ENCODE data around the gene SMYD5. TPM values are rescaled to one million over a fixed set of nuclear protein-coding genes. Genes with fewer than 3 reads are reported as not detected.
A peak's percentile ranks its signal among the peaks of the same experiment; 100 is the strongest.

Gene SMYD5
- total RNA-seq, 4 donors from 2014 or later: 5.1 to 46.2 (median 15.6) TPM

DNA sequence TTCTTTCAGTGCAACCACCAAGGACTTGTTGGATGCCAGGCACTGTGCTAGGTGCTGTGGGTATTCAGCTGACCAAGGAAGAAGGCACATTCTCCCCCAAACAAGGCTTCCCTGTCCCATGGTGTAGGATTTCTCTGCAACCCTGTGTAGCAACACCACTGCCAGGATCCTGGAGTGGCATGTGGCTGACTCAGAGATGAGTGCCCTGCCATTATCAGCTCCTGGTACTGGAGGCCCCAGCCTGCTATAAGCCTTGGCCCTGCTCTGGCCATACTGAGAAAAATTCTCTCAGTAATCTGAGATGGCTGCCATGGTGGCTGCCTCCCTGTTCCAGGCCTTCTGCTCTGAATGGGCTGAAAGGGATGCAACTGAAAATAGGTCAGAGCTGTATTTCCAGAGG, 4.3 kb downstream of the SMYD5 start:
- Histone ChIP-seq H3K4me1 (peaks cover 0 to 17% (median 5%) of the 10 kb centered on the region in 4 donors), H3K36me3 (peaks cover 0 to 18% (median 0%) of the 10 kb centered on the region in 3 donors), H3K27ac (no peak overlapping the region), H3K4me3 (no peak overlapping the region), H3K9me3 (no peaks in the 10 kb centered on the region), H3K27me3 (no peaks in the 10 kb centered on the region)
- TF ChIP-seq, protein P1, sequence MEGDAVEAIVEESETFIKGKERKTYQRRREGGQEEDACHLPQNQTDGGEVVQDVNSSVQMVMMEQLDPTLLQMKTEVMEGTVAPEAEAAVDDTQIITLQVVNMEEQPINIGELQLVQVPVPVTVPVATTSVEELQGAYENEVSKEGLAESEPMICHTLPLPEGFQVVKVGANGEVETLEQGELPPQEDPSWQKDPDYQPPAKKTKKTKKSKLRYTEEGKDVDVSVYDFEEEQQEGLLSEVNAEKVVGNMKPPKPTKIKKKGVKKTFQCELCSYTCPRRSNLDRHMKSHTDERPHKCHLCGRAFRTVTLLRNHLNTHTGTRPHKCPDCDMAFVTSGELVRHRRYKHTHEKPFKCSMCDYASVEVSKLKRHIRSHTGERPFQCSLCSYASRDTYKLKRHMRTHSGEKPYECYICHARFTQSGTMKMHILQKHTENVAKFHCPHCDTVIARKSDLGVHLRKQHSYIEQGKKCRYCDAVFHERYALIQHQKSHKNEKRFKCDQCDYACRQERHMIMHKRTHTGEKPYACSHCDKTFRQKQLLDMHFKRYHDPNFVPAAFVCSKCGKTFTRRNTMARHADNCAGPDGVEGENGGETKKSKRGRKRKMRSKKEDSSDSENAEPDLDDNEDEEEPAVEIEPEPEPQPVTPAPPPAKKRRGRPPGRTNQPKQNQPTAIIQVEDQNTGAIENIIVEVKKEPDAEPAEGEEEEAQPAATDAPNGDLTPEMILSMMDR (IDR thresholded peaks at IDR 0.05): no peak
- TF ChIP-seq POLR2A (IDR thresholded peaks at IDR 0.05): no peak
- DNase-seq: no peak

DNA sequence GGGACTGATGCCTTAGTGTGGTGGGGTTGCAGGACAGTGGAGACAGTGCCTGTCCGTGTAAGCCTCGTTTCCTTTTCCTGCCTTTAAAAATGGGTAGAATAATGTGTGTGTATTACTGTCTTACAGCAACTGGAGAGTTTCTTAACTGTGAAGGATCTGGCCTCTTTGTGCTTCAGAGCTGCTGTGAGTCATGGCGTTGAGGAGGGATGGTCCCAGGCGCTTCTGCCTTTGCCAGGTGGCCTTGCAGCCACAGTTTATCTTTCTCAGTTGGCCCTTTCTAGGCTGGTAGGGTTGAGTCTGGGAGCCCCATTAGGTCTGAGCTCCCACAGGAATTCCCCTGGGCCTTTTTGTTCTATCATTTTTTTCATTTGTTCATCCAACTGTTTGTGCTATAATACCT, 9.8 kb downstream of the SMYD5 start:
- no peak overlapping the region for H3K27ac ChIP-seq
- peaks cover 0 to 66% (median 0%) of the 10 kb centered on the region in 3 donors for H3K36me3 ChIP-seq
- no peaks in the 10 kb centered on the region for H3K9me3 ChIP-seq
- DNase-seq: no peak
- H3K4me1 ChIP-seq: no peaks in the 10 kb centered on the region
- no peak overlapping the region for H3K4me3 ChIP-seq
- H3K27me3 ChIP-seq: no peaks in the 10 kb centered on the region
- no peak for TF ChIP-seq POLR2A (IDR thresholded peaks at IDR 0.05)
- TF ChIP-seq, protein P1 (IDR thresholded peaks at IDR 0.05): no peak

DNA sequence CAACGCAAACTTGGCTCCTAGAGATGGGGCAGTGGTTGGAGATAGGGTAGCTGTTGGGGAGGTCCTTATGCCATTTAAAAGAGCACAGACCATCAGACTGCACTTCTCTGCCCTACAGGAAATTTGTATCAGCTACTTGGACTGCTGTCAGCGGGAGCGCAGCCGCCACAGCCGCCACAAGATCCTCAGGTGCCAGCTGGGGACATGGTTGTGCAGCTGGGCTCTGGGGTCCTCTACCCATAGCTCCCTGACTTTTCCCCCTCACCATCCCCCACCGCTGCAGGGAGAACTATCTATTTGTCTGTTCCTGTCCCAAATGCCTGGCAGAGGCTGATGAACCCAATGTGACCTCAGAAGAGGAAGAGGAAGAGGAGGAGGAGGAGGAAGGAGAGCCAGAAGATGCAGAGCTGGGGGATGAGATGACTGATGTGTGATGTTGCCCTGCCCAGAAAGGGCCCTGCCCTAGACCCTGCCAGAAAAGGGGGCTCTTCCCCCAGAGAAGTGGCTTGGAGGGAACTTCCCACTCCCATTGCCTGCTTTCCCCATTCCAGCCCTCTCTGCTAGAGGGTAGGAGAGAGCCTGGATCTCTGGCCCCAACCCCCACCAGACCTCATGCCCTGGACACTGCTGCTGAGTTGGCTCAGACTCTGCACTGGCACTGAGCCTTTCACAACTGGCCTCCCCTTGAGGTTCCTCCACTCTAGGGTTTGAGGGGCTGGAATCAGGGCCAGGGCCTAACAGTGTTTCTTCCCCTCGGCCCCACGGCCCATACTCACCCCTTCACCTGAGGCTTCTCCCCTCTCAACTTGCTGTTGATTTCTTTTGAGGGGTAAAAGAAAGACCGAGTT, 11.7 kb downstream of the SMYD5 start:
- H3K4me1 ChIP-seq: no peaks in the 10 kb centered on the region
- no peak overlapping the region for H3K4me3 ChIP-seq
- TF ChIP-seq, protein P1 (IDR thresholded peaks at IDR 0.05): no peak
- TF ChIP-seq POLR2A (IDR thresholded peaks at IDR 0.05): no peak
- peaks cover 0 to 72% (median 0%) of the 10 kb centered on the region in 3 donors for H3K36me3 ChIP-seq
- H3K9me3 ChIP-seq: no peaks in the 10 kb centered on the region
- DNase-seq: no peak
- H3K27ac ChIP-seq: no peak overlapping the region
- no peaks in the 10 kb centered on the region for H3K27me3 ChIP-seq

DNA sequence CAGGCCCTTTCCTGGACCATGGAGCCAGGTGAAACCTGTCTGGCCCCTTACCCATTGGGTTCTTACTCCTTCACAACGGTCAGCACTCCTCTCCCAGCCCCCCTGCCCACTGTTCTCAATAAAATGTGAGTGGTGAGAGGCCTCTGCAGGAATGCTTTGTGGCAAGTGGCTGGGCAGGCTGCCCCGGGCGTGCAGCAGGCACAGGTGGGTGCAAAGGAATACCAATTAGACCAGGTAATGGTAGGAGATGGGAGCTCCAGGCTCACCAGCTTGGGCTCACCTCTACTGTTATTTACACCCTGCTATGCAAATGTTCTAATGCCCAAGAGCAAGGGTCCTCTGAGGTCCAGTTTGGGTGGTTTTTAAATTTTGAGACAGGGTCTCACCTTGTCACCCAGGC, 13.0 kb downstream of the SMYD5 start:
- Histone ChIP-seq H3K9me3 (no peaks in the 10 kb centered on the region), H3K36me3 (peaks cover 0 to 65% (median 0%) of the 10 kb centered on the region in 3 donors), H3K27me3 (no peaks in the 10 kb centered on the region), H3K27ac (no peak overlapping the region), H3K4me1 (peaks cover 0 to under 1% (median 0%) of the 10 kb centered on the region in 4 donors), H3K4me3 (no peak overlapping the region)
- no peak for TF ChIP-seq POLR2A (IDR thresholded peaks at IDR 0.05)
- TF ChIP-seq, protein P1 (IDR thresholded peaks at IDR 0.05): no peak
- no peak for DNase-seq

DNA sequence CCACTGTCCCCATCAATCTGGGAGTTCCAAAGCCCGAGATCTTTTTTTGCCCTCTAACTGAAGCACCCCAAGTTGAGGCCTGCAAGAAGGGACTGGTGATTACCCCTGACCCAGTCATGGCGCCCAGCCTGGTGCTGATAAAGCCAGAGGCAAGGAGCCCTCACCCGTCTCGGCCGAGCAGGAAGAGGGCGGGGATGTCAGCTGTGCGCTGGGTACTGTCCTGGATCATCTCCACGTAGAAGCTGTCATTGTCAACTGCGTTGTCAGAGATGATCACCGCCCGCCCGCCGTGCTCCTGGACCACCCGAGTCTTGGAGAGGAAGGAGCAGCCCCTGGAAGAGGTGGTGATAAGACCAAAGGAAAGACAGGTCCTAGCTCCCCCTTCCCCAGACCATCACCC, 14.6 kb downstream of the SMYD5 start:
- Histone ChIP-seq H3K36me3 (peaks cover 0 to 54% (median 0%) of the 10 kb centered on the region in 3 donors), H3K4me1 (peaks cover 0 to 6% (median 2%) of the 10 kb centered on the region in 4 donors), H3K27me3 (no peaks in the 10 kb centered on the region), H3K9me3 (no peaks in the 10 kb centered on the region), H3K4me3 (no peak overlapping the region), H3K27ac (no peak overlapping the region)
- DNase-seq: no peak
- no peak for TF ChIP-seq POLR2A (IDR thresholded peaks at IDR 0.05)

DNA sequence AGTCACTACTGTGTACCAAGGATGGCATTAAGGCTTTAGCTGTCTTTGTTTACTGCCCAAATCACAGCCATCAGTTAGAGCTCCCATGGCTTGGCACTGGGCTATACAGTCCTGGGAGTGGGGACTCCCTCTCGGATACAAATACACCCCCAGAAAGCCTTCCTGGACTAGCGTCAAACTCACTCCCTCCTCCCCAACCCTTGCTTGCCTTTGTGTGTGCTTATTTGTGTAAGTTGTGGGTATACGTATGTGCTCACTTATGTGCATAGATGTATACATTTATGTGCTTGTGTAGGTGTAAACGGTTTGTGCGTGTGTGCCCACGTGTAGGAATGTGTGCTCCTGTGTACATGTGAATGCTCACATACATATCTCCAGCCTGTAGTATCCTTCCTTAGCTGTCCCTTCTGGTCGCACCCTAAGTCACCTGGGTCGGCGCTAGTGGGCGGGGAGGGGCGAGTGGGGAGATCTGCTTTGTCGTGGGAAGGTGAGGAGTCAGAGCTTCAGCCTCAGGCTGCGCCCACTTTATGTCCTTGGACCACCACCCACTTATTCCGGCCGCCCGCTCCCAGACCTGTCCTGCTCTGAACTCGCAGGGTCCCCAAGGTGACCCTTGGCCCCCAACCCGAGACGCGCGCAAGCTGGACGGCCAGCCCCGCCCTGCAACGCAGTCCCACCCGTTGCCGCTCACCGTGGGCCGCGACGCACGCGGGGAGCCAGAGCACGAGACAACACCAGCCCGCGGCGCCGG, 18.5 kb downstream of the SMYD5 start:
- peak overlapping the region; percentile 83 to 90 (median 86) for H3K4me3 ChIP-seq
- DNase-seq: peak in 2 of 3 donors; percentile 40 to 66
- peaks cover 0 to 25% (median 6%) of the 10 kb centered on the region in 4 donors for H3K4me1 ChIP-seq
- H3K9me3 ChIP-seq: no peaks in the 10 kb centered on the region
- H3K36me3 ChIP-seq: peaks cover 0 to 20% (median 0%) of the 10 kb centered on the region in 3 donors
- no peaks in the 10 kb centered on the region for H3K27me3 ChIP-seq
- no peak for TF ChIP-seq POLR2A (IDR thresholded peaks at IDR 0.05)
- TF ChIP-seq, protein P1 (IDR thresholded peaks at IDR 0.05): no peak
- peak overlapping the region; percentile 73 to 97 (median 92) for H3K27ac ChIP-seq

Data from Peyer's patch (tissue), 4 donors.